GM18520 (cell line): ENCODE measurements around the gene FNDC11.

Source experiments
- ATAC-seq: cut with Tn5 transposase; IDR thresholded peaks from one replicate; pipeline ENCODE4 v1.9.1; 2021; ENCODE audit not compliant: unreplicated experiment

FNDC11 gene

GRCh38 chr20:63539441-63540370, 14.3 kb upstream of the FNDC11 start:
- no peak for ATAC-seq

DNA sequence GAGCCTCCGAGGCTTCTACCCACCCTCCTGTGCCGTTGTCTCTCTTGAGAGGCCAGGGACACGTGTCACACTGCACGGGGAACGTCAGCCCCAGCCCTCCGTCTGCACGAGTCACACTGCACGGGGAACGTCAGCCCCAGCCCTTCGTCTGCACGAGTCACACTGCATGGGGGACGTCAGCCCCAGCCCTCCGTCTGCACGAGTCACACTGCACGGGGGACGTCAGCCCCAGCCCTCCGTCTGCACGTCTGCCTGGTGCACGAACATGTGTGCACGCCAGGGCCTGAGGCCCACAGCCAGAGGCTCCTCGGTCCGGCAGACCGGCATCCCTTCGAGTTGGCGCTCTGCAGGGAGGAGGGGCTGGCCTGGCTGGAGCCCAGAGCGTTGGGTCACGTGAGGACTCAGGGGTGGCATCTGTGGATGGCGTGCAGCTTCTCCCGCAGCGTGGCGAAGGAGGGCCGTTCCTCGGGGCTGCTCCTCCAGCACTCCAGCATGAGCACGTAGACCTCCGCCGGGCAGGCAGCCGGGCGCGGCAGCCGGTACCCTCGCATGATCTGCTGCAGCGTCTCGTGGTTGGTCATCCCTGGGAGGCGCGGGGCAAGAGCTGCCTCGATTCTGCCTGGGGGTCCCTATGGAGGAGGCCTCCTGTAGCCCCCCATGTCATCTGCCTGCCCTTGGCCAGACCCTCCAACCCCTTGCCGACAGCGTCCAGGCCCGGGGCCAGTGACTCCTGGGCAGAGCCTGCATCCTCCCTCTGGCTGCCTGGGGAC, 13.4 kb upstream of the FNDC11 start:
- ATAC-seq = no peak

DNA sequence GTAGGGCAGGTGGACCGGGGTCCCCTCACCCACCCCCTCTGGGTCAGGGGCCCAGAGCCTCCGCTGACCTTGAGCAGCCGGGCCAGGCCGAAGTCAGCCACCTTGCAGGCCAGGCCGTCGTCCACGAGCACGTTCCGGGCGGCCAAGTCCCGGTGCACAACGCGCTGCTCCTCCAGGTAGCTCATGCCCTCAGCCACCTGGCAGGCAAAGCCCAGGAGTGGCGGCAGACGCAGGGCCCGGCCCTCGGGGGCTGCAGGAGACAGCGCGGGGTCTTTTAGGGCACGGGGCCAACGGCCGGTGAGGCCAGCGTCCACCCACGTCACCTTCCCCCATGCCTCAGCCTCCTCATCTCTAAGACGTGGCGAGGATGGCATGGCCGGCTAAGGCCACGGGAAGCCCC, 12.6 kb upstream of the FNDC11 start:
- ATAC-seq = no peak

- no peak for ATAC-seq
Measured at GRCh38 chr20:63542031-63542559, 11.9 kb upstream of the FNDC11 start.

DNA sequence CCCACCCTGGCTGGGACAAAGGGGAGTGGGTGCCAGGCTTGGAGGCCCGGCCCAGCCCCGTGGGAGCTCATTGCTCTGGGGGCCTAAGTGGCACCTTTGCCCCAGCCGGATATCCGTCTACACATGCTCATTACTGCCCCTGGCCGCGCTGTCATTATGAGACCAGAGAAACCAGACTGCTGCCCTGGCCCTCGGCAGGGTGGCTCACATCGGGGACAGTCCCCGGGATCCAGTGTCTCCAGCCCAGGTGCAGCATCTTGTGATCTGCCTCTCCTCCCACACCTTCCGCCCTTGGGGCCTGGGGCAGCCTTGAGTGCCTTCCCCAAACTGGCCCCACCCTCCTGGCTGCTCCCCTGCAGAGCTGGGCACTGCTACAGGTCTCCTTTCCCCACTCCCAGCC, 11.3 kb upstream of the FNDC11 start:
- ATAC-seq = no peak

GRCh38 chr20:63543131-63543530, 10.8 kb upstream of the FNDC11 start:
- ATAC-seq = no peak

- no peak for ATAC-seq
Measured at GRCh38 chr20:63543733-63544132, 10.2 kb upstream of the FNDC11 start.

DNA sequence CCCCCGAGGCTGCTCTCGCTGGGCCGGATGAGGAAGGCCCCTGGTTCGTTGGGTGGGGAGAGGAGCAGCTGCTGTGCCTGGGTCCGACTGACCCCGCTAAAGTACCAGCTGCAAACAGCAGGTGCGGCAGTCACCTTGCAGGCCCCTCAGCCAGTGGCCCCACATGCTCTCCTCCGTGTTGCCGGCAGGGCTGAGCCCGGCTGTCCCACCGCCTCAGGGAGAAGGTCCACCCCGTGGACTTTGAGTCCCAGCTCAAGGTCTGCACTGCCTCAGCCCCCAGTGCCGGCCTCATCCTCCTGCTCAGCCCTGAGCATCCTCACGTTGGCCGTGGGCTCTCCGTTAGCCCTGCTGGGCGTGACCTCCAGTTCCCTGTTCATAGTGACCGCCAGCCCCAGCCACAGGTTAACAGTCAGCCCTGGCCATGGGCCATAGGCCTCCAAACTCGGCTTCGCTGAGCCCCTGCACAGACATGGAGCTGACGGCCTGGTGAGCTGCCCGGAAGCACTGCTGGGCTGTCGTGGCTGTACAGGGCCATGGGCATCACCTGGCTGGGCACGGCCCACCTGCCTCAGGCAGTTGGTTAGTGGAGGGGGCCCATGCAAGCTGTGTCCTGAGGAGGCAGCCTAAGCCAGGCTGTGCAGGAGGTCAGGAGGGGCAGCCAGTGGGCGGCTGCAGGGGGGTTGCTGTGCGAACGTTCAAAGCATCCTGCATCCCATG, 9.6 kb upstream of the FNDC11 start:
- ATAC-seq = no peak

DNA sequence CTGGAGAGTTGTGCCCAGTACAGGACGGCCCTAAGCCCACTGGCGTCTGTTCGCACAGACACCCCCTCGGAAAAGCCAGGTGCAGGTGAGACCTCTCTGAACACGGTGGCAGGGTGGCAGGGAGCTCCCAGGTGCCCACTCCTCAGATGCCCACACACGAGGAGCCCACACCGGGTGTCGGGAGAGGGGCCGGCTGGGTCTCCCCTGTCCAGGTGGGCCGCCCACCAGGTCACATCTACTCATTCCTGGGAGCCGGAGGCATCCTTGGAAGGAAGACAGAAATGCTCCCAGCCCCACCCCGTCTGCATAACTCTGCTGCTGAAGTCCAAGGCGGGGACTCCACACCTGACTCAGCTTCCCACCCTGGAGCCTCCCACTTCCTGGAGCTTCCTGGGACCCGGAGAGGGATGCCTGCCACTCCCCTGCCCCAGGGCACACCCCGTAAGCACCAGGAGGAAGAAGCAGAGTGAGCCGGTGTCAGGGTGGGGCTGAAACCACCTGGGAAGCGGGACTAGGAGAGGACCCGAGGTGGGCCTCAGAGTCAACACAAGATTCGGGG, 8.9 kb upstream of the FNDC11 start:
- ATAC-seq = no peak

DNA sequence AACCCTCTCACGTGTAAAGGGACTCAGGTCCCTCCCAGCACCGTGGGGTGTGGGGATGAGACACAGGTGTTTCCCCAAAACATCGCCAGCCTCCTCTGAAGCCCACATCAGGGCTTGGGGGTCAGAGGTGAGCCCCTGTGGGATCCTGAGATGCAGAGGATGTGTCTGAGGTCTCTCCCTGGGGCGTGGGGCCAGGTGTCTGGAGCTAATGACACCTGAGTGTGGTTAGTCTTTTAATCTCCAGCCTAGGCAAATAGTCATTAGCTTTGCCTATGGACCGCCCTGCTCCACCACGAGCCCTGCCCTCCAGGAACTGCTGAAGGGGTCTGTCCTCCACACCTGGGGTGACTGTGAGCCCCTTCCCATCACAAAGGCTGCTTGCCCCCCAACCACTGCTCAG, 8.1 kb upstream of the FNDC11 start:
- no peak for ATAC-seq

- no peak for ATAC-seq
Measured at GRCh38 chr20:63546256-63546955, 7.6 kb upstream of the FNDC11 start.

DNA sequence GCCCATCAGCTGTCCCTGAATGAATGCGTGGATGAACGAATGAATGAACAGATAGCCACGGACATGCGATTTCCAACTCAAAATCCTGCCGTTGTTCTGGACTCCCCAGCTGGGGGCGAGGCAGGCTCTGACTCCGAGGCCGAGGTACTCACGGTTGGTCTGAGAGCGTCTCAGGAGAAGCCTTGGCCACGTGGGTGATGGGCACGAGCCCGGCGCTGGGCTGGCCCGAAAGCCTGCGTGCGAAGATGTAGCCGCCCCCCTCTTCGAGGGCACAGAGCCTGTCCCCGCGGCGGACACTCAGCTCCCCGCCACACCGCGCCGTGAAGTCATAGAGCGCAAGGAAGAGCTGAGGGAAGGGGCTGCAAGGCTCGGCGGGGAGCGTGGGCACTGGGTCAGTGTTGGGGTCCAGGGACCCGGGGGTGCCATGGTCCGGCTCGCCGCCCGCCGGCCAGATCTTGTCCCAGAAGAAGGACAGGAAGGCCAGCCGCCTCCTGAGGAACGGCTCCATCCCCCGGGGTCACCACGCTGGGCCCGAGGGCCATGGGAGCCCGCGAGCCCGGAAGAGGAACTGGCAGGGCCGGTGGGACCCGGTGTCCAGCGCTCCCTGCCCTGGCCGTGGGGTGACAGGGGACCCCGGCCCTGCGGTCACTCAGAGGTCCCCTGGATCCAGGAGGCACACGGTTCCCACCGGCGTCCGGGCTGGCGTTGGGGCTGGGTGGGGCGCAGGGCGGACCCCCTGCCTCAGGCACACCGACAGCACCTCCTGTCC, 6.8 kb upstream of the FNDC11 start:
- ATAC-seq = no peak

GRCh38 chr20:63547725-63548480, 6.1 kb upstream of the FNDC11 start, which contains the start of gene SRMS:
Gene SRMS, minus strand, starts transcription at chr20:63547749. Its CDS starts 286 bp downstream, at chr20:63547463.
- ATAC-seq = no peak

- no peak for ATAC-seq
Measured at GRCh38 chr20:63548542-63548941, 5.4 kb upstream of the FNDC11 start.

GRCh38 chr20:63549019-63549418, 4.9 kb upstream of the FNDC11 start:
- ATAC-seq = no peak

- ATAC-seq = no peak
Measured at GRCh38 chr20:63549679-63550282, 4.2 kb upstream of the FNDC11 start.

- no peak for ATAC-seq
Measured at GRCh38 chr20:63551068-63551467, 2.9 kb upstream of the FNDC11 start.

DNA sequence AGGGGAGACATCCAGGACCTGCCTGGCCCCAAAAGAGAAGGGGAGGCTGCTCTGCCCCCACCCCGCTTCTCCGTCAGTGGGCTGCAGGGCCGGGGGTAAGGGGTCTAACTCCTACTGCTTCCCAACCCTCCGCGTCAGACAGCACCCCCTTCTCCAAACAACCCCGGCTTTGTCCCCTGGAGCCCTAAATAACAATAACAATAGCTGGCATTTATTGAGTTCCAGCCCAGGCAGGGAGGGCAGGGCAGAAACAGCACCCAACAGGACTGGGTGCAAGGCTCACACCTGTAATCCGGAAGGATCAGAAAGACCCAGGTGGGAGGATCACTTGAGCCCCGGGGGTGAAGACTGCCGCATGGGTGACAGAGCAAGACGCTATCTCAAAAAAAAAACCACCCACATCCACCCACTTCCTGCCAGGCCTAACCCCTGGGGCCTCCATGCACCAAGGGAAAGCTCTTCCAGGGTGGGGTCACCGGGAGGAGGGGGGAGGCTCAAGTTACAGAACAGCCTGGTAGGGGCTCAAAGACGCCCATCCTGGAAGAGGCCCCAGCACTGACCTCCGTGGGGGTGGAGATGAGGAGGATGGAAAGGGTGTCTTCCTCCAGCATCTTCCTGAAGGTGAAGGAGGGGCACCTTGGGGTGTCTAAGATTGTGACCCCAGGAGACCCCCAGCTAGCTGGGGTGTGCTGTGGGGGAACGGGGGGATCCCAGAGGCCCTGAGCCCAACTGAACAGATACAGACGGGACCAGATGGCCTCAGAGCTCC, 1.3 kb upstream of the FNDC11 start:
- no peak for ATAC-seq
